ENCODE measurements around the gene COA7.

The COA7 gene

GRCh38 chr1:52697795-52698674 is at the start of gene COA7 (continued):
- TF ChIP-seq ZNF610 (tag by site-specific recombination; IDR thresholded peaks at IDR 0.05; ENCODE audit: borderline replicate concordance) (peak; percentile 55; the same call in 1 of the 2 replicates), ZNF544 (tag by site-specific recombination; IDR thresholded peaks at IDR 0.05) (no peak), REPIN1 (tag by site-specific recombination; IDR thresholded peaks at IDR 0.05; ENCODE audit: low read depth) (0 out of 2 replicates have a peak, but pooled peaks have one; percentile 20), PRDM6 (tag by site-specific recombination; IDR thresholded peaks at IDR 0.05) (no peak), ZNF677 (tag by site-specific recombination; IDR thresholded peaks at IDR 0.05) (no peak), ZNF473 (tag by site-specific recombination; IDR thresholded peaks at IDR 0.05) (no peak), BCL11B (tag by site-specific recombination; IDR thresholded peaks at IDR 0.05; ENCODE audit: low read depth) (peak; percentile 95), ZBTB44 (tag by site-specific recombination; IDR thresholded peaks at IDR 0.05) (no peak), ZNF211 (tag by site-specific recombination; IDR thresholded peaks at IDR 0.05; ENCODE audit: low read depth) (no peak), ZNF132 (tag by site-specific recombination; IDR thresholded peaks at IDR 0.05; ENCODE audit: borderline replicate concordance) (no peak), ZBTB7A (tag by site-specific recombination; IDR thresholded peaks at IDR 0.05; ENCODE audit: low read depth) (no peak), FEZF1 (tag by site-specific recombination; IDR thresholded peaks at IDR 0.05) (no peak), ZNF596 (tag by site-specific recombination; IDR thresholded peaks at IDR 0.05) (no peak), ZNF354C (tag by site-specific recombination; IDR thresholded peaks at IDR 0.05; ENCODE audit: borderline replicate concordance, low read depth) (no peak), ZNF148 (tag by site-specific recombination; IDR thresholded peaks at IDR 0.05; ENCODE audit: borderline replicate concordance) (no peak), ZBTB20 (tag by site-specific recombination; IDR thresholded peaks at IDR 0.05) (peak; percentile 63), ZNF830 (tag by site-specific recombination; IDR thresholded peaks at IDR 0.05; ENCODE audit: low read depth) (no peak), PBX3 (CRISPR knock-in tag; IDR thresholded peaks at IDR 0.05) (peak; percentile 39; the same call in 1 of the 2 replicates), PATZ1 (tag by site-specific recombination; IDR thresholded peaks at IDR 0.05) (peak; percentile 78), EGR2 (tag by site-specific recombination; IDR thresholded peaks at IDR 0.05; ENCODE audit: low read depth) (peak; percentile 63; the same call in 1 of the 2 replicates), ZNF37A (tag by site-specific recombination; IDR thresholded peaks at IDR 0.05) (no peak), ZNF366 (tag by site-specific recombination; conservative IDR thresholded peaks at IDR 0.05) (no peak), GLIS1 (tag by site-specific recombination; IDR thresholded peaks at IDR 0.05) (peak; percentile 64), ZNF24 (tag by site-specific recombination; IDR thresholded peaks at IDR 0.05) (peak; percentile 86), ZNF341 (tag by site-specific recombination; IDR thresholded peaks at IDR 0.05; ENCODE audit: low read depth) (peak; percentile 69), ZNF223 (tag by site-specific recombination; IDR thresholded peaks at IDR 0.05) (no peak), ZNF146 (tag by site-specific recombination; IDR thresholded peaks at IDR 0.05) (no peak), MEIS1 (CRISPR knock-in tag; IDR thresholded peaks at IDR 0.05; ENCODE audit: borderline replicate concordance) (no peak)
- TF ChIP-seq, protein P1, sequence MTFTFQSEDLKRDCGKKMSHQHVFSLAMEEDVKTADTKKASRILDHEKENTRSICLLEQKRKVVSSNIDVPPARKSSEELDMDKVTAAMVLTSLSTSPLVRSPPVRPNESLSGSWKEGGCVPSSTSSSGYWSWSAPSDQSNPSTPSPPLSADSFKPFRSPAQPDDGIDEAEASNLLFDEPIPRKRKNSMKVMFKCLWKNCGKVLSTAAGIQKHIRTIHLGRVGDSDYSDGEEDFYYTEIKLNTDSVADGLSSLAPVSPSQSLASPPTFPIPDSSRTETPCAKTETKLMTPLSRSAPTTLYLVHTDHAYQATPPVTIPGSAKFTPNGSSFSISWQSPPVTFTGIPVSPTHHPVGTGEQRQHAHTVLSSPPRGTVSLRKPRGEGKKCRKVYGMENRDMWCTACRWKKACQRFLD (tag by site-specific recombination; IDR thresholded peaks at IDR 0.05): peak; percentile 91
